SK-N-SH (cell line): ENCODE results near the gene CDC42. TPM values are rescaled to one million over a fixed set of nuclear protein-coding genes. Genes with fewer than 3 reads are reported as not detected.
"Not testable (repeated sequence)": the region's sequence is repeated elsewhere in the genome, so short reads cannot be mapped to it uniquely, and the experiment has no call there.

Source experiments
- CTCF ChIA-PET: fragments of 300-600, 350-600 bp; formaldehyde crosslinking; extraction: SDS; loops from one replicate; lab custom pipeline; 2021; lab: Yijun Ruan, JAX
- POLR2A ChIA-PET: fragments of 350-600 bp; sonication (Branson Sonifier 250); formaldehyde crosslinking; extraction: SDS; loops from one replicate; lab custom pipeline; 2020; ENCODE audit warnings: antibody characterized with exemption, inconsistent platforms; lab: Yijun Ruan, JAX
- DNase-seq: peaks from one replicate; pipeline ENCODE4 v3.0.0; 2012
- H2AFZ ChIP-seq: fragments of 200-600 bp; sonication (generic); 2 replicates; pipeline ENCODE4 v1.8.1; 2016; ENCODE audit warnings: antibody characterized with exemption, mild to moderate bottlenecking, low read depth
- H3F3A ChIP-seq: fragments of 200-600 bp; sonication (generic); replicated peaks from 2 replicates; pipeline ENCODE3; 2016; ENCODE audit warnings: antibody characterized with exemption, mild to moderate bottlenecking; ENCODE audit not compliant: insufficient read depth
- H3K27ac ChIP-seq, 2 experiments: fragments of 200-500 bp in 1 of 2; fragments of 200-600 bp in 1 of 2; sonication (Bioruptor generic) in 1 of 2; sonication (generic), shearing (Covaris generic) in 1 of 2; 2 replicates each; pipeline versions ENCODE4 v1.5.1 to v1.6.1; 2014 to 2016; ENCODE audit warnings: low read depth in 2 of 2, inconsistent platforms in 1 of 2, low read length in 1 of 2, mild to moderate bottlenecking in 1 of 2, mixed read lengths in 1 of 2
- H3K27me3 ChIP-seq: fragments of 200-600 bp; sonication (generic), shearing (Covaris generic); 2 replicates; pipeline ENCODE4 v1.6.1; 2016; ENCODE audit warnings: mixed run types; ENCODE audit not compliant: insufficient read depth
- H3K36me3 ChIP-seq, 2 experiments: fragments of 200-500 bp in 1 of 2; fragments of 200-600 bp in 1 of 2; sonication (Bioruptor generic) in 1 of 2; sonication (generic) in 1 of 2; replicated peaks in 1 of 2; 2 replicates each; pipeline versions ENCODE3 to v1.5.1; 2014 to 2016; ENCODE audit warnings: low read length in 1 of 2, mild to moderate bottlenecking in 1 of 2; ENCODE audit not compliant: insufficient read depth in 2 of 2, control insufficient read depth in 1 of 2
- H3K4me1 ChIP-seq, 2 experiments: fragments of 200-500 bp in 1 of 2; fragments of 200-600 bp in 1 of 2; sonication (Bioruptor generic) in 1 of 2; sonication (generic), shearing (Covaris generic) in 1 of 2; 2 replicates each; pipeline versions ENCODE4 v1.5.1 to v1.6.1; 2014 to 2016; ENCODE audit warnings: low read depth in 1 of 2, low read length in 1 of 2, mixed run types in 1 of 2; ENCODE audit not compliant: insufficient read depth in 2 of 2, control insufficient read depth in 1 of 2
- H3K4me2 ChIP-seq: fragments of 200-600 bp; sonication (generic), shearing (Covaris generic); 2 replicates; pipeline ENCODE4 v1.6.1; 2017; ENCODE audit warnings: mixed run types
- H3K4me3 ChIP-seq, 2 experiments: fragments of 200-500 bp in 1 of 2; fragments of 200-600 bp in 1 of 2; sonication (Bioruptor generic) in 1 of 2; sonication (generic), shearing (Covaris generic) in 1 of 2; 2 replicates each; pipeline versions ENCODE4 v1.5.1 to v1.8.1; 2014 to 2016; ENCODE audit warnings: low read depth in 2 of 2, inconsistent platforms in 1 of 2, low read length in 1 of 2, mild to moderate bottlenecking in 1 of 2, mixed read lengths in 1 of 2, moderate library complexity in 1 of 2
- H3K79me2 ChIP-seq: fragments of 200-600 bp; sonication (generic); 2 replicates; pipeline ENCODE4 v1.8.1; 2017; ENCODE audit warnings: mild to moderate bottlenecking; ENCODE audit not compliant: insufficient read depth
- H3K9ac ChIP-seq: fragments of 200-600 bp; sonication (generic); 2 replicates; pipeline ENCODE4 v1.6.1; 2017; ENCODE audit warnings: mixed run types
- H3K9me2 ChIP-seq: fragments of 200-600 bp; sonication (generic); 2 replicates; pipeline ENCODE4 v1.6.1; 2017; ENCODE audit warnings: mixed run types
- H3K9me3 ChIP-seq: fragments of 200-600 bp; sonication (generic); 2 replicates; pipeline ENCODE4 v1.6.1; 2017; ENCODE audit warnings: mixed run types, mild to moderate bottlenecking, moderate library complexity
- H4K20me1 ChIP-seq: fragments of 200-600 bp; sonication (generic); 2 replicates; pipeline ENCODE4 v1.6.1; 2017; ENCODE audit warnings: mild to moderate bottlenecking, mixed run types; ENCODE audit not compliant: insufficient read depth
- CTCF ChIP-seq: fragments of 200-600 bp; sonication (generic); IDR thresholded peaks from 2 replicates; pipeline ENCODE4 v1.6.1; 2017; ENCODE audit warnings: antibody characterized with exemption, mild to moderate bottlenecking, moderate library complexity
- ELF1 ChIP-seq: IDR thresholded peaks from 2 replicates; pipeline ENCODE4 v1.4.0; 2012
- EP300 ChIP-seq, 2 experiments: IDR thresholded peaks; 2 replicates each; pipeline versions ENCODE4 v1.4.0 to v1.6.1; 2012; ENCODE audit warnings: borderline replicate concordance in 1 of 2, low read depth in 1 of 2, low read length in 1 of 2
- EZH2phosphoT487 ChIP-seq: fragments of 200-600 bp; sonication (generic); IDR thresholded peaks from 2 replicates; pipeline ENCODE4 v1.6.1; 2017; ENCODE audit warnings: low read depth, mixed run types, mild to moderate bottlenecking, antibody characterized with exemption, moderate library complexity, borderline replicate concordance
- FOSL2 ChIP-seq: IDR thresholded peaks from 2 replicates; pipeline ENCODE4 v1.4.0; 2012; ENCODE audit warnings: low read depth, mild to moderate bottlenecking, moderate library complexity, borderline replicate concordance
- FOXJ3 ChIP-seq: sonication (generic); formaldehyde crosslinking; IDR thresholded peaks from 2 replicates; pipeline ENCODE4 v1.5.1; 2020; ENCODE audit warnings: mild to moderate bottlenecking, missing genetic modification reagents
- FOXM1 ChIP-seq: IDR thresholded peaks from 2 replicates; pipeline ENCODE4 v1.4.0; 2012; ENCODE audit warnings: low read depth, mild to moderate bottlenecking
- GABPA ChIP-seq: IDR thresholded peaks from 2 replicates; pipeline ENCODE4 v1.4.0; 2012; ENCODE audit warnings: low read depth, mild to moderate bottlenecking
- JUND ChIP-seq: IDR thresholded peaks from 2 replicates; pipeline ENCODE4 v1.4.0; 2012
- MAX ChIP-seq: IDR thresholded peaks from 2 replicates; pipeline ENCODE4 v1.4.0; 2012; ENCODE audit warnings: low read depth
- MEF2A ChIP-seq: IDR thresholded peaks from 2 replicates; pipeline ENCODE4 v1.4.0; 2012; ENCODE audit warnings: low read depth, borderline replicate concordance
- NFIC ChIP-seq: IDR thresholded peaks from 2 replicates; pipeline ENCODE4 v1.4.0; 2012; ENCODE audit warnings: borderline replicate concordance
- PBX3 ChIP-seq: IDR thresholded peaks from 2 replicates; pipeline ENCODE4; 2012
- RXRA ChIP-seq: IDR thresholded peaks from 2 replicates; pipeline ENCODE4 v1.4.0; 2012; ENCODE audit warnings: low read depth, mild to moderate bottlenecking, borderline replicate concordance
- SIN3A ChIP-seq: IDR thresholded peaks from 2 replicates; pipeline ENCODE4 v1.6.1; 2012; ENCODE audit warnings: low read depth, mild to moderate bottlenecking, low read length, moderate library complexity, borderline replicate concordance
- SMC3 ChIP-seq: IDR thresholded peaks from 2 replicates; pipeline ENCODE4 v1.6.1; 2012; ENCODE audit warnings: low read depth, low read length, improper control_type of control experiment
- TAF1 ChIP-seq: IDR thresholded peaks from 2 replicates; pipeline ENCODE4 v1.6.1; 2012; ENCODE audit warnings: low read depth, mild to moderate bottlenecking, low read length, moderate library complexity, borderline replicate concordance
- TCF12 ChIP-seq: IDR thresholded peaks from 2 replicates; pipeline ENCODE4 v1.4.0; 2012
- TEAD4 ChIP-seq: IDR thresholded peaks from 2 replicates; pipeline ENCODE4 v1.4.0; 2012; ENCODE audit warnings: mild to moderate bottlenecking, borderline replicate concordance; ENCODE audit not compliant: insufficient read depth
- YY1 ChIP-seq: IDR thresholded peaks from 2 replicates; pipeline ENCODE4 v1.4.0; 2012; ENCODE audit warnings: low read depth, mild to moderate bottlenecking
- ZBTB33 ChIP-seq: IDR thresholded peaks from 2 replicates; pipeline ENCODE4 v1.4.0; 2012; ENCODE audit warnings: low read depth, borderline replicate concordance
- WGBS: methylation state at CpG from one replicate; pipeline ENCODE4 v1.1.6; 2017; ENCODE audit warnings: low lambda C conversion rate; 5-methylcytosine and 5-hydroxymethylcytosine counted together
- polyA plus RNA-seq, 3 experiments: library from polyadenylated mRNA; depleted of rRNA; stranded (reverse); fragments of >200 nt; gene quantifications; 2 replicates each; pipeline ENCODE4 v1.2.3, GENCODE V29; 2012

Gene CDC42
- polyA plus RNA-seq, 1 of the 3 experiments (the other 2 are of a cell fraction): 113 TPM

- ChIA-PET POLR2A (interaction anchor here (1.5 kb wide), 1 partner anchor 10 kb away, joined by 4 read pairs; no protein-coding TSS in a partner anchor), CTCF (interaction anchor here (1.0 kb wide), 1 partner anchor 91 kb away, joined by 3 read pairs; no protein-coding TSS in a partner anchor)
- H4K20me1 ChIP-seq, H3K36me3 ChIP-seq, H3F3A ChIP-seq, H2AFZ ChIP-seq, H3K4me1 ChIP-seq, H3K27ac ChIP-seq, H3K4me3 ChIP-seq, H3K9ac ChIP-seq, H3K4me2 ChIP-seq, H3K9me2 ChIP-seq, H3K9me3 ChIP-seq, H3K27me3 ChIP-seq, DNase-seq, H3K79me2 ChIP-seq: not testable (repeated sequence)
- WGBS: 71% methylated on average over 13 of the region's 13 CpGs
Measured at GRCh38 chr1:22014575-22015206, 37.8 kb upstream of the CDC42 start.

- Histone ChIP-seq H3K27me3 (no peaks in the 10 kb centered on the region), H3K4me1 (peaks cover 0 to under 1% of the 10 kb centered on the region in 2 experiments; a peak in 1 of 4 replicates), H3K4me2 (no peak overlapping the region), H3F3A (peaks cover 8% of the 10 kb centered on the region), H3K36me3 (no peaks in the 10 kb centered on the region), H3K9me3 (no peaks in the 10 kb centered on the region), H3K9ac (peak overlapping the region; percentile 34; the same call in 1 of the 2 replicates), H3K79me2 (no peaks in the 10 kb centered on the region), H4K20me1 (no peaks in the 10 kb centered on the region), H3K4me3 (no peak overlapping the region), H2AFZ (peak overlapping the region; percentile 73; the same call in 1 of the 2 replicates), H3K9me2 (no peaks in the 10 kb centered on the region), H3K27ac (peak overlapping the region in 1 of 2 experiments; percentile 54; a peak in 2 of 4 replicates)
- WGBS: 62% methylated on average over 10 of the region's 10 CpGs
- ChIA-PET POLR2A (no interaction called here), CTCF (interaction anchor here (0.8 kb wide), 1 partner anchor 55 kb away, joined by 3 read pairs; no protein-coding TSS in a partner anchor)
- DNase-seq: no peak
- TF ChIP-seq TCF12 (peak; percentile 71), CTCF (peak; percentile 54), YY1 (no peak), EZH2phosphoT487 (no peak), FOXM1 (no peak), GABPA (no peak), RXRA (peak; percentile 49; the same call in 1 of the 2 replicates), NFIC (peak; percentile 72), SMC3 (no peak), SIN3A (peak; percentile 81; the same call in 1 of the 2 replicates), JUND (peak; percentile 69), TAF1 (no peak), PBX3 (peak; percentile 99), MEF2A (no peak), ZBTB33 (no peak), EP300 (IDR thresholded peaks at IDR 0.05; ENCODE audit: borderline replicate concordance in 1 of 2, low read depth in 1 of 2, low read length in 1 of 2) (peak in 1 of 2 experiments; percentile 60; a peak in 1 of 4 replicates), FOXJ3 (CRISPR knock-in tag) (no peak), FOSL2 (peak; percentile 69; the same call in 1 of the 2 replicates), TEAD4 (no peak), ELF1 (no peak), MAX (no peak)
Measured at GRCh38 chr1:22018583-22019559, 33.6 kb upstream of the CDC42 start.
